NOMO-1 (cell line): ENCODE measurements around the gene CD70.
"Not testable (repeated sequence)": the region's sequence is repeated elsewhere in the genome, so short reads cannot be mapped to it uniquely, and the experiment has no call there.

ENCODE experiments used
- DNase-seq, 2 experiments: peaks; one replicate each; lab custom pipeline; 2025; ENCODE audit not compliant: unreplicated experiment in 2 of 2; lab: John Stamatoyannopoulos, UW

CD70 gene

GRCh38 chr19:6590827-6591319 lies at the start of gene CD70:
Gene CD70 (minus strand): TSS chr19:6591150. CDS start chr19:6591002, 148 bp downstream.
- peak; percentile 88 to 89 for DNase-seq

DNA sequence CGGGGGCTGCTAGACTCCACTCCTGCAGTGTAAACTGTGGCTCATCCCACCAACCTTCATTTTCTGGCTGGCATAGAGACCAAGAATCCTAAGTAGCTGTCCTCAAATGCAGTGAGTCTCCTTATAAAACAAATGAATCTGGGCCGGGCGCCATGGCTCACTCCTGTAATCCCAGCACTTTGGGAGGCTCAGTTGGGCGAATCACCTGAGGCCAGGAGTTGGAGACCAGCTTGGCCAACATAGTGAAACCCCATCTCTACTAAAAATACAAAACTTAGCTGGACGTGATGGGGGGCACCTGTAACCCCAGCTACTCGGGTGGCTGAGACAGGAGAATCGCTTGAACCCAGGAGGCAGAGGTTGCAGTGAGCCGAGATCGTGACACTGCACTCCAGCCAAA lies 49.4 kb upstream of the CD70 start:
- not testable (repeated sequence) for DNase-seq

DNA sequence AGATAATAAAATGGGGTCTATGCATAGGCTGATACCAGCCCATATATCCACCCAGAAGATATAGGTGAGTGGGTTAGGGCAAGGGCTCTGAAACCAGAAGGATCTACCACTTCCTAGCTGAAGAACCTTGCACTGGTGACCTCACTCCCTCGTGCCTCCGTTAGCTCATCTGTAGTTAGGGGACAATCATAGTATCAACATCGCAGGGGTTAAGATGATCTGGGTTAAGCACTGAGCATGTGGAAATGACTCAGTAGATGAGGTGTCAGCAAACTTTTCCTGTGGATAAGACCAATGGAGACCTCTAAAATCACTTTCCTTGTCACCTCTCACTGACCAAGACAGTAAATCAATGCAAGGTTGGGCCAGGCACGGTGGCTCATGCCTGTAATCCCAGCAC lies 48.5 kb upstream of the CD70 start:
- no peak for DNase-seq

DNA sequence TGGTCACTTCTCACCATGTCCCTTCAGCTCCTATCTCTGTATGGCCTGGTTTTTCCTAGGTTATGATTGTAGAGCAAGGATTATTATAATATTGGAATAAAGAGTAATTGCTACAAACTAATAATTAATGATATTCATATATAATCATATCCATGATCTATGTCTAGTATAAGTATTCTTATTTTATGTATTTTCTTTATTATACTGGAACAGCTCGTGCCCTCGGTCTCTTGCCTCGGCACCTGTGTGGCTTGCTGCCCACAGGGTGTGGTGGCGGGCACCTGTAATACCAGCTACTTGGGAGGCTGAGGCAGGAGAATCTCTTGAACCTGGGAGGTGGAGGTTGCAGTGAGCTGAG lies 42.5 kb upstream of the CD70 start:
- not testable (repeated sequence) for DNase-seq

GRCh38 chr19:6632747-6633455 lies 42.0 kb upstream of the CD70 start:
- peak; percentile 57 to 74 for DNase-seq

GRCh38 chr19:6632002-6632621 lies 41.2 kb upstream of the CD70 start:
- peak; percentile 60 to 85 for DNase-seq

GRCh38 chr19:6626764-6627163 lies 35.8 kb upstream of the CD70 start:
- DNase-seq: no peak

GRCh38 chr19:6617374-6617773 lies 26.4 kb upstream of the CD70 start:
- DNase-seq: no peak

DNA sequence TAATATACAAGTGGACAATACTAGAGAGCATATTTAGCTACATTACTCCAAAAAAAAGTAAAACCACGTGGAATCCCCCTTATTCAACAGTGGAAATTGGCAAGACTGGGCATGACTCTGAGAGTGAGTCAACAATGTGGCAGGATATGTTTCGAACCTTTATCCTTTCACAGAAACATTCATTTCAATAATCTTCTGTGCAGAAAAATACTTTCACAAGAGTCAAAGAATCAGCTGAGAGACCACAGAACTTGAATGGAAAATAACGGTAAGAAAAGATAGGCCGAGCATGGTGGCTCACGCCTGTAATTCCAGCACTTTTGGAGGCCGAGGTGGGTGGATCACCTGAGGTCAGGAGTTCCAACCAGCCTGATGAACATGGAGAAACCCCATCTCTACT lies 25.1 kb upstream of the CD70 start:
- DNase-seq: no peak

DNA sequence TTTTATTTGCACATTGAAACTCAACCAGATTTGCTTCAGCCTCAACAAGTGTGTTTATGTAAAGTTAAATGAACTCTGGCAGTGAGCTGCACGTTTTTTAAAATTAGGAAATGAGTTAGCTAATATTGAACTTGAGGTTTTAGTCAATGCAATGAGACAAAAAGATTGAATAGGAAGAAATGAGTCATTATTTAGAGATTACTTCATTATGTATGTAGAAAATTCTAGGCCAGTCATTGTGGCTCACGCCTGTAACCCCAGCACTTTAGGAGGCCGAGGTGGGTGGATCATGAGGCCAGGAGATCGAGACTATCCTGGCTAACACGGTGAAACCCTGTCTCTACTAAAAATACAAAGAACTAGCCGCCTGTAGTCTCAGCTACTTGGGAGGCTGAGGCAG lies 22.8 kb upstream of the CD70 start:
- DNase-seq: peak; percentile 54 to 92

GRCh38 chr19:6610934-6611852 lies 20.2 kb upstream of the CD70 start:
- DNase-seq: no peak

DNA sequence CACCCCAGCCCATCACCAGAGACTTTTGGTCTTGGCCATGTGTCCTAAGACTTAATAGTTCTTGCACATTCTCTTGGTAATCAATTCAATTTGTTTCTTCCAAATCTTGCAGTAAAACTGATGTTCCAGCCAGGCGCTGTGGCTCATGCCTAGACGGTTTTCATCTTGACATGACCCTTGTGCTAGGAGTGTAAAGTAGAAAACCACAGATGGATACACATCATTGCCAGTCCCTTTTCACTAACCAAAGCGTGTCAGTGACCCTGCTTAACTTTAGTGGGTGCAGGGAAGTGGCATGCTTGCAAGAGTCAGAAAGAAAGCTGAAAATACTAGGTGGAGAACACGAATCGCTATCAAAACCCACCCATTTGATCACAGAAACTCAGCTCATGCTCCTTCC lies 18.0 kb upstream of the CD70 start:
- DNase-seq: no peak

DNA sequence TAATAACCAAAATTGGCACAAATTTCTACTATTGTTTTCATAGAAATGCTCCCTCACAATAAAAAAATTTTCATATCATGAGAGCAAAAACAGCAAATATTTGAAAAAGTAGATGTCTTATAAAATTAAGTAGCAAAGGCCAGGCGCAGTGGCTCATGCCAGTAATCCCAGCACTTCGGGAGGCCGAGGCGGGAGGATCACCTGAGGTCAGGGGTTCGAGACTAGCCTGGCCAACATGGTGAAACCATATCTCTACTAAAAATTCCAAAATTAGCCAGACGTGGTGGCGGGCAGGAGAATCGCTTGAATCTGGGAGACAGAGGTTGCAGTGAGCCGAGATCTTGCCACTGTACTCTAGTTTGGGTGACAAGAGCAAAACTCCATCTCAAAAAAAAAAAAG lies 17.2 kb upstream of the CD70 start:
- not testable (repeated sequence) for DNase-seq

DNA sequence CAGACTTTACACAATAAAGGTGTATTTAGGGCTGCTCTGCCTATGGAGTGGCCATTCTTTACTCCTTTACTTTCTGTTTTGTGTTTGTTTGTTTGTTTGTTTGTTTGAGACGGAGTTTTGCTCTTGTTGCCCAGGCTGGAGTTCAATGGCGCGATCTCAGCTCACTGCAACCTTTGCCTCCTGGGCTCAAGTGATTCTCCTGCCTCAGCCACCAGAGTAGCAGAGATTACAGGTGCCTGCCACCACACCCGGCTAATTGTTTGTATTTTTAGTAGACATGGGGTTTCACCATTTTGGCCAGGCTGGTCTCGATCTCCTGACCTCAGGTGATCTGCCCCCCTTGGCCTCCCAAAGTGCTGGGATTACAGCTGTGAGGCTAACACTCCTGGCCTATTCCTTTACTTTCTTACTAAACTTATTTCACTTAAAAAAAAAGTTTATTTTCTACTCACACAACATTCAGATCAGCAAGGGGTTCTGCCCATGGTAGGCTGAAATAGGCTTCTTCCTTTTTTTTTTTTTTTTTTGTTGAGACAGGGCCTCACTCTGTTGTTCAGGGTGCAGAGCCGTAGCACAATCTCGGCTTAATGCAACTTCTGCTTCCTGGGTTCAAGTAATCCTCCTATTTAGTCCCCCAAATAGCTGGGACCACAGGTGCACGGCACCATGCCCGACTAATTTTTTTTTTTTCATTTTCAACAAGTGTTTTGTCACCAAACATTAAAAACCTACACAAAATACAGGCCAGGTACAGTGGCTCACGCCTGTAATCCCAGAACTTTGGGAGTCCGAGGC lies 15.5 kb upstream of the CD70 start:
- DNase-seq: not testable (repeated sequence)

GRCh38 chr19:6604906-6605305 lies 14.0 kb upstream of the CD70 start:
- DNase-seq: no peak

DNA sequence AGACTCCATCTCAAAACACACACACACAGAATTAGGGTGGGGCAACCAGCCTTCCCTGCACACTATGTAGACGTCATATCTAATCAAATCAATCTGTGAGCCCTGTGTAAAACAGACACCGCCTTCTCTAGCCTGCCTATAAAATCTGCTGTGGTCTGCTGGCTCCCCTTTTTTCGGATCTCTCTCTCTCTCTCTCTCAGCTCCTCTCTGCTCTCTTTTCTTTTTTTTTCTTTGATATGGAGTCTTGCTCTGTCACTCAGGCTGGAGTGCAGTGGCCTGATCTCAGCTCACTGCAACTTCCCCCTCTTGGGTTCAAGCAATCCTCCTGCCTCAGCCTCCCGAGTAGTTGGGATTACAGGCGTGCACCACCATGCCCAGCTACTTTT lies 11.8 kb upstream of the CD70 start:
- DNase-seq: peak in 1 of 2 experiments; percentile 47

DNA sequence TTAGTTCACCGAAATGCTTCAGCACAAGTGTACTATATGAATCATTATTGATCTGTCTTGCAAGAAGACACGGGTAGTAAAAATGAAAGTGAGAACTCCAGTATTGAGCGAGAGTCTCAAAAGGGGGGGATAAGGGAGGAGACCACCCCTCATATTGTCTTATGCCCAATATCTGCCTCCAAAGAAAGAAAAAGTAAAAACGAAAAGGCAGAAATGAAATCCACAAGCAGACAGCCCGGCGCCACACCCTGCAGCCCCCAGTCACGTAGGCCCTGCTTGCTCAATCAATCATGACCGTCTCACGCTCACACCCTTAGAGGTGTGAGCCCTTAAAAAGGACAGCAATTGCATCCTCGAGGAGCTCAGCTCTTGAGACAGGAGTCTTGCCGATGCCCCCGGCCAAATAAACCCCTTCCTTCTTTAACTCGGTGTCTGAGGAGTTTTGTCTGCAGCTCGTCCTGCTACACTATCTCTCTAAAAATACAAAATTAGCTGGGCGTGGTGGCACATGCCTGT lies 10.6 kb upstream of the CD70 start:
- DNase-seq: peak; percentile 77 to 84

- DNase-seq: not testable (repeated sequence)
These were observed 10.1 kb upstream of the CD70 start for GRCh38 chr19:6600951-6601536.

DNA sequence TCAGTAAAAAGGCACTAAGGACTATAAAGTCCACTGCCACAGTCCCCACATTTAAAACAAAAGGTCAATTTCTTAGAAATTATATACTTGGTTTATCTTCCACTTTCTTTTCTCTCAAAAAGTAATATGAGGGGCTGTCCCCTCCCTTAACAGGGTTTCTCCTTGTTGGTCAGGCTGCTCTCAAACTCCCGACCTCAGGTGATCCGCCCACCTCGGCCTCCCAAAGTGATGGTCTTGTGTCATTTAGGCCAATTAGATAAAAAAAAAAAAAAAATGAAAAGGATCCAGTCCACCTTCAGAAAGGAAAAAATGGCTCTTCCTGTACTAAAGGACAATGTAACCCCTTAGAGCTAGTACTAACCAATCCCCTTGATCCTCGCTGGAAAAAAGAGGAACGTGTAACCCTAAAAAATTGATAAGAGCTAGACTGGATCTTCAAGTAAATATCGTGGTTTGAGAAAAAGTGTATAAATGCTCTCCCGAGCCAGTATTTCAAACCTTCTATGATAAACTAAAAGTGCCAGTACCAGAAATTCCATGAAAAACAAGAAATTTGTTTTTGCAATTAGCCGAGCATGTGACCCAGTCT lies 9.0 kb upstream of the CD70 start:
- DNase-seq: no peak
